ENCODE measurements around the gene FCMR. TPM values are rescaled to one million over a fixed set of nuclear protein-coding genes. Genes with fewer than 3 reads are reported as not detected.

Gene FCMR
- total and polyA plus RNA-seq, 10 of the 15 experiments (the other 5 are each of a cell fraction or from before 2014, with no cell fraction given), result 79.7 to 245 (median 123) TPM

DNA sequence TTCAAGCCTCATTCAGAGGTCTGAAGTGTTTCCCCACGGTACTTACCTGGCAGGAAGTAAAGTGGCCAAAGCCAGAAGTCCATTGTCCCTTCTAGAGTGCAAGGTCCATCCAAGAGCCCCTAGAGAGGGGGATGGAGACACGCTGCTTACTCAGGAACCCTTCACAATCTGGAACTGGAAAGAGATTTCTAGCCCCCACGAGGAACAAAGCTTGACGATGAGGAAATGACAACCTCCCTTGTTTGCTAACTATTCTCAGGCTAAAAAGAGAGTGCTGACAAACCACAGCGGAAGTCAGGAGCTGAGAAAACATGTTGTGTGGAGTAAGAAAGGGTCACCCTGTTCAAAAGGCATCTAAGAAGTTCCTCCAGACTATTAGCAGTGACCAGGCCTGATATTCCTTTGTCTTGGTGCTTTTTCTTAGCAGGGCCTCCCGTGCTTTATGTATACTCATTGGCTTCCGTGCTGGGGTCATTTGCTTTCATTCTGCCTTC is at the start of gene FCMR (continued):
- TF ChIP-seq, protein P1, sequence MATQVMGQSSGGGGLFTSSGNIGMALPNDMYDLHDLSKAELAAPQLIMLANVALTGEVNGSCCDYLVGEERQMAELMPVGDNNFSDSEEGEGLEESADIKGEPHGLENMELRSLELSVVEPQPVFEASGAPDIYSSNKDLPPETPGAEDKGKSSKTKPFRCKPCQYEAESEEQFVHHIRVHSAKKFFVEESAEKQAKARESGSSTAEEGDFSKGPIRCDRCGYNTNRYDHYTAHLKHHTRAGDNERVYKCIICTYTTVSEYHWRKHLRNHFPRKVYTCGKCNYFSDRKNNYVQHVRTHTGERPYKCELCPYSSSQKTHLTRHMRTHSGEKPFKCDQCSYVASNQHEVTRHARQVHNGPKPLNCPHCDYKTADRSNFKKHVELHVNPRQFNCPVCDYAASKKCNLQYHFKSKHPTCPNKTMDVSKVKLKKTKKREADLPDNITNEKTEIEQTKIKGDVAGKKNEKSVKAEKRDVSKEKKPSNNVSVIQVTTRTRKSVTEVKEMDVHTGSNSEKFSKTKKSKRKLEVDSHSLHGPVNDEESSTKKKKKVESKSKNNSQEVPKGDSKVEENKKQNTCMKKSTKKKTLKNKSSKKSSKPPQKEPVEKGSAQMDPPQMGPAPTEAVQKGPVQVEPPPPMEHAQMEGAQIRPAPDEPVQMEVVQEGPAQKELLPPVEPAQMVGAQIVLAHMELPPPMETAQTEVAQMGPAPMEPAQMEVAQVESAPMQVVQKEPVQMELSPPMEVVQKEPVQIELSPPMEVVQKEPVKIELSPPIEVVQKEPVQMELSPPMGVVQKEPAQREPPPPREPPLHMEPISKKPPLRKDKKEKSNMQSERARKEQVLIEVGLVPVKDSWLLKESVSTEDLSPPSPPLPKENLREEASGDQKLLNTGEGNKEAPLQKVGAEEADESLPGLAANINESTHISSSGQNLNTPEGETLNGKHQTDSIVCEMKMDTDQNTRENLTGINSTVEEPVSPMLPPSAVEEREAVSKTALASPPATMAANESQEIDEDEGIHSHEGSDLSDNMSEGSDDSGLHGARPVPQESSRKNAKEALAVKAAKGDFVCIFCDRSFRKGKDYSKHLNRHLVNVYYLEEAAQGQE (IDR thresholded peaks at IDR 0.05; ENCODE audit: low read depth, low read length), result no peak
- TF ChIP-seq NFIC (IDR thresholded peaks at IDR 0.05; ENCODE audit: low read depth, low read length) (no peak), ZZZ3 (IDR thresholded peaks at IDR 0.05; ENCODE audit: control insufficient read depth, insufficient read length, low read depth) (no peak), PML (IDR thresholded peaks at IDR 0.05; ENCODE audit: low read length) (no peak), MAX (IDR thresholded peaks at IDR 0.05; ENCODE audit: low read depth, low read length) (no peak; the same call in none of the 2 replicates), ZNF217 (IDR thresholded peaks at IDR 0.05) (no peak), MYB (IDR thresholded peaks at IDR 0.05; ENCODE audit: borderline replicate concordance, low read depth, low read length) (no peak), ETV6 (conservative IDR thresholded peaks at IDR 0.05 in 1 of 2, IDR thresholded peaks at IDR 0.05 in 1 of 2; ENCODE audit: borderline replicate concordance in 1 of 2, low read depth in 1 of 2) (peak in 1 of 2 experiments; percentile 81; a peak in 2 of 4 replicates), SREBF2 (IDR thresholded peaks at IDR 0.05; ENCODE audit: low read length) (no peak), NFYB (IDR thresholded peaks at IDR 0.05; ENCODE audit: insufficient read depth, low read depth, low read length) (no peak), RBBP5 (conservative IDR thresholded peaks at IDR 0.05) (no peak), STAT3 (IDR thresholded peaks at IDR 0.05; ENCODE audit: low read depth, low read length) (no peak), SREBF1 (IDR thresholded peaks at IDR 0.05; ENCODE audit: low read length) (no peak), LARP7 (IDR thresholded peaks at IDR 0.05) (0 out of 2 replicates have a peak, but pooled peaks have one; percentile 7)
- TF ChIP-seq, protein P2, sequence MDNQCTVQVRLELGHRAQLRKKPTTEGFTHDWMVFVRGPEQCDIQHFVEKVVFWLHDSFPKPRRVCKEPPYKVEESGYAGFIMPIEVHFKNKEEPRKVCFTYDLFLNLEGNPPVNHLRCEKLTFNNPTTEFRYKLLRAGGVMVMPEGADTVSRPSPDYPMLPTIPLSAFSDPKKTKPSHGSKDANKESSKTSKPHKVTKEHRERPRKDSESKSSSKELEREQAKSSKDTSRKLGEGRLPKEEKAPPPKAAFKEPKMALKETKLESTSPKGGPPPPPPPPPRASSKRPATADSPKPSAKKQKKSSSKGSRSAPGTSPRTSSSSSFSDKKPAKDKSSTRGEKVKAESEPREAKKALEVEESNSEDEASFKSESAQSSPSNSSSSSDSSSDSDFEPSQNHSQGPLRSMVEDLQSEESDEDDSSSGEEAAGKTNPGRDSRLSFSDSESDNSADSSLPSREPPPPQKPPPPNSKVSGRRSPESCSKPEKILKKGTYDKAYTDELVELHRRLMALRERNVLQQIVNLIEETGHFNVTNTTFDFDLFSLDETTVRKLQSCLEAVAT (IDR thresholded peaks at IDR 0.05), result peak; percentile 91
- TF ChIP-seq, protein P3, sequence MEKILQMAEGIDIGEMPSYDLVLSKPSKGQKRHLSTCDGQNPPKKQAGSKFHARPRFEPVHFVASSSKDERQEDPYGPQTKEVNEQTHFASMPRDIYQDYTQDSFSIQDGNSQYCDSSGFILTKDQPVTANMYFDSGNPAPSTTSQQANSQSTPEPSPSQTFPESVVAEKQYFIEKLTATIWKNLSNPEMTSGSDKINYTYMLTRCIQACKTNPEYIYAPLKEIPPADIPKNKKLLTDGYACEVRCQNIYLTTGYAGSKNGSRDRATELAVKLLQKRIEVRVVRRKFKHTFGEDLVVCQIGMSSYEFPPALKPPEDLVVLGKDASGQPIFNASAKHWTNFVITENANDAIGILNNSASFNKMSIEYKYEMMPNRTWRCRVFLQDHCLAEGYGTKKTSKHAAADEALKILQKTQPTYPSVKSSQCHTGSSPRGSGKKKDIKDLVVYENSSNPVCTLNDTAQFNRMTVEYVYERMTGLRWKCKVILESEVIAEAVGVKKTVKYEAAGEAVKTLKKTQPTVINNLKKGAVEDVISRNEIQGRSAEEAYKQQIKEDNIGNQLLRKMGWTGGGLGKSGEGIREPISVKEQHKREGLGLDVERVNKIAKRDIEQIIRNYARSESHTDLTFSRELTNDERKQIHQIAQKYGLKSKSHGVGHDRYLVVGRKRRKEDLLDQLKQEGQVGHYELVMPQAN (conservative IDR thresholded peaks at IDR 0.05), result 0 out of 2 replicates have a peak, but pooled peaks have one; percentile 33
- TF ChIP-seq, protein P4, sequence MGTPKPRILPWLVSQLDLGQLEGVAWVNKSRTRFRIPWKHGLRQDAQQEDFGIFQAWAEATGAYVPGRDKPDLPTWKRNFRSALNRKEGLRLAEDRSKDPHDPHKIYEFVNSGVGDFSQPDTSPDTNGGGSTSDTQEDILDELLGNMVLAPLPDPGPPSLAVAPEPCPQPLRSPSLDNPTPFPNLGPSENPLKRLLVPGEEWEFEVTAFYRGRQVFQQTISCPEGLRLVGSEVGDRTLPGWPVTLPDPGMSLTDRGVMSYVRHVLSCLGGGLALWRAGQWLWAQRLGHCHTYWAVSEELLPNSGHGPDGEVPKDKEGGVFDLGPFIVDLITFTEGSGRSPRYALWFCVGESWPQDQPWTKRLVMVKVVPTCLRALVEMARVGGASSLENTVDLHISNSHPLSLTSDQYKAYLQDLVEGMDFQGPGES (IDR thresholded peaks at IDR 0.05), result no peak
- TF ChIP-seq, protein P5, sequence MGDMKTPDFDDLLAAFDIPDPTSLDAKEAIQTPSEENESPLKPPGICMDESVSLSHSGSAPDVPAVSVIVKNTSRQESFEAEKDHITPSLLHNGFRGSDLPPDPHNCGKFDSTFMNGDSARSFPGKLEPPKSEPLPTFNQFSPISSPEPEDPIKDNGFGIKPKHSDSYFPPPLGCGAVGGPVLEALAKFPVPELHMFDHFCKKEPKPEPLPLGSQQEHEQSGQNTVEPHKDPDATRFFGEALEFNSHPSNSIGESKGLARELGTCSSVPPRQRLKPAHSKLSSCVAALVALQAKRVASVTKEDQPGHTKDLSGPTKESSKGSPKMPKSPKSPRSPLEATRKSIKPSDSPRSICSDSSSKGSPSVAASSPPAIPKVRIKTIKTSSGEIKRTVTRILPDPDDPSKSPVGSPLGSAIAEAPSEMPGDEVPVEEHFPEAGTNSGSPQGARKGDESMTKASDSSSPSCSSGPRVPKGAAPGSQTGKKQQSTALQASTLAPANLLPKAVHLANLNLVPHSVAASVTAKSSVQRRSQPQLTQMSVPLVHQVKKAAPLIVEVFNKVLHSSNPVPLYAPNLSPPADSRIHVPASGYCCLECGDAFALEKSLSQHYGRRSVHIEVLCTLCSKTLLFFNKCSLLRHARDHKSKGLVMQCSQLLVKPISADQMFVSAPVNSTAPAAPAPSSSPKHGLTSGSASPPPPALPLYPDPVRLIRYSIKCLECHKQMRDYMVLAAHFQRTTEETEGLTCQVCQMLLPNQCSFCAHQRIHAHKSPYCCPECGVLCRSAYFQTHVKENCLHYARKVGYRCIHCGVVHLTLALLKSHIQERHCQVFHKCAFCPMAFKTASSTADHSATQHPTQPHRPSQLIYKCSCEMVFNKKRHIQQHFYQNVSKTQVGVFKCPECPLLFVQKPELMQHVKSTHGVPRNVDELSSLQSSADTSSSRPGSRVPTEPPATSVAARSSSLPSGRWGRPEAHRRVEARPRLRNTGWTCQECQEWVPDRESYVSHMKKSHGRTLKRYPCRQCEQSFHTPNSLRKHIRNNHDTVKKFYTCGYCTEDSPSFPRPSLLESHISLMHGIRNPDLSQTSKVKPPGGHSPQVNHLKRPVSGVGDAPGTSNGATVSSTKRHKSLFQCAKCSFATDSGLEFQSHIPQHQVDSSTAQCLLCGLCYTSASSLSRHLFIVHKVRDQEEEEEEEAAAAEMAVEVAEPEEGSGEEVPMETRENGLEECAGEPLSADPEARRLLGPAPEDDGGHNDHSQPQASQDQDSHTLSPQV (IDR thresholded peaks at IDR 0.05), result peak; percentile 78; the same call in 1 of the 2 replicates

All from GM12878 (cell line).